Activated naive CD4-positive, alpha-beta T cell treated with anti-CD3 and anti-CD28 coated beads, Interleukin-2, amount 10 ng/mL, durations not matched to agents 7 days and 5 days (primary cell): ENCODE data around the gene ZNF684.
"Not testable (repeated sequence)": the region's sequence is repeated elsewhere in the genome, so short reads cannot be mapped to it uniquely, and the experiment has no call there.

ENCODE experiments used
- CTCF ChIA-PET: fragments of 350-600 bp; sonication (Branson Sonifier 250); formaldehyde crosslinking; loops from one replicate; lab custom pipeline; 2021; ENCODE audit warnings: antibody characterized with exemption; lab: Charles Lee
- DNase-seq: peaks from one replicate; pipeline ENCODE4 v3.0.0-alpha.2; 2020
- H3K27ac Mint-ChIP-seq: one replicate; pipeline ENCODE4 v1.8.0; 2021; ENCODE audit warnings: mild to moderate bottlenecking, moderate library complexity, mixed read lengths
- H3K27me3 Mint-ChIP-seq: one replicate; pipeline ENCODE4 v1.8.0; 2021; ENCODE audit warnings: mild to moderate bottlenecking, mixed read lengths
- H3K36me3 Mint-ChIP-seq: one replicate; pipeline ENCODE4 v1.8.0; 2021; ENCODE audit warnings: mixed read lengths
- H3K4me1 Mint-ChIP-seq: one replicate; pipeline ENCODE4 v1.8.0; 2021; ENCODE audit warnings: mixed read lengths
- H3K4me3 Mint-ChIP-seq: one replicate; pipeline ENCODE4 v1.8.0; 2021; ENCODE audit warnings: mild to moderate bottlenecking, moderate library complexity, mixed read lengths
- H3K9me3 Mint-ChIP-seq: one replicate; pipeline ENCODE4 v1.8.0; 2021; ENCODE audit warnings: mixed read lengths

Gene ZNF684

DNA sequence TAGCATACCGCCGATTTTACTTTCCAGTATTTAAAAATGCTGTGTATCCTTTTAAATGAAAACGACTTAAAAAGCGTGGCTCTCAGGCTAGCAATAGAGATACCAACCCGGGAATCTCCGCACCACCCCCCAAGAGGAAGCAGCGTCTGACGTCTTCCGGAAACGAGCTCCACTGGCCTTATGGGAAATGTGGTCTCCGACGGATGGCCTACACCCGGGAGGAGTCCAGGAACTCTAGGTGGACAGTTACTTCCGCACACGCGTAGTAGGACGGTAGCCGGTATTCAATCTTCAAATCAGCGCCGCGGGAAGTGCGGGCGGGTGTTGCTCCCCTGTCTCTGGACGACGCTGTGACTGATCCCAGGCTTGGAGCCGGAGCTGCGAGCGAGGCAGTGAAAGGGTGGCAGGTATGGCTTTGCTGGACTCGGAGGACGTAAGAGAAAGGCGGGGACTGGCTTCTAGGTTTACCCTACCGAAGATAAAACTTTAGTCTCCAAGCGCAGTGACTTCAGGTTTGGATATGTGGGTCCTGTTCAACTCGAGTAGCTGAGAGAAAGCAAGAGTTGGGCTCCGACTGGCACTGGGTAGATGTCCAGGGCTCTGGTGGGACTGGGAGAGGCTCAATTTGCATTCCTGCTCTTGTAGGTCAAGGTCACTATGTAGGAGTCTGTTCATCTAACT, at the start of gene ZNF684:
TSS of gene ZNF684 (plus strand) at position 257 of the 681 bp plus-strand sequence. CDS start 1,530 bp downstream, outside the sequence.
- Mint-ChIP-seq H3K4me3 (peak within 1 kb of the TSS; percentile 95), H3K9me3 (peaks cover 18% of the 10 kb centered on the region), H3K27me3 (peaks cover 9% of the 10 kb centered on the region), H3K4me1 (peaks cover 25% of the 10 kb centered on the region), H3K36me3 (peaks cover 25% of the 10 kb centered on the region), H3K27ac (peak within 1 kb of the TSS; percentile 89)
- CTCF ChIA-PET = interaction anchor here (0.6 to 2.0 kb wide), 15 partner anchors 10 to 1765 kb away, joined by 3 to 9 read pairs (median 4); partner anchors contain the start of gene EXO5
- DNase-seq = peak; percentile 89

DNA sequence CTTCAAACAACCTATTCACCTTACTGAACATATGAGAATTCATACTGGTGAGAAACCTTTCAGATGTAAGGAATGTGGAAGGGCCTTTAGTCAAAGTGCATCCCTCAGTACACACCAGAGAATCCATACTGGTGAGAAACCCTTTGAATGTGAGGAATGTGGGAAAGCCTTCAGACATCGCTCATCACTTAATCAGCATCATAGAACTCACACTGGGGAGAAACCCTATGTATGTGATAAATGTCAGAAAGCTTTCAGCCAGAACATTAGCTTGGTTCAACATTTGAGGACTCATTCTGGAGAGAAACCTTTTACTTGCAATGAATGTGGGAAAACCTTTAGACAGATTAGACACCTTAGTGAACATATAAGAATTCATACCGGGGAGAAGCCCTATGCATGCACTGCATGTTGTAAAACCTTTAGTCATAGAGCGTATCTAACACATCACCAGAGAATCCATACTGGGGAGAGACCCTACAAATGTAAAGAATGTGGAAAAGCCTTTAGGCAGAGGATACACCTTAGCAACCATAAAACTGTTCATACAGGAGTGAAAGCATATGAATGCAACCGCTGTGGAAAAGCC, 36.0 kb upstream of the ZNF684 start:
- H3K4me3 Mint-ChIP-seq = no peak overlapping the region
- H3K27ac Mint-ChIP-seq = no peak overlapping the region
- no peak for DNase-seq
- CTCF ChIA-PET = no interaction called here
- peaks cover 65% of the 10 kb centered on the region for H3K36me3 Mint-ChIP-seq
- peaks cover 64% of the 10 kb centered on the region for H3K9me3 Mint-ChIP-seq
- no peaks in the 10 kb centered on the region for H3K27me3 Mint-ChIP-seq
- no peaks in the 10 kb centered on the region for H3K4me1 Mint-ChIP-seq

DNA sequence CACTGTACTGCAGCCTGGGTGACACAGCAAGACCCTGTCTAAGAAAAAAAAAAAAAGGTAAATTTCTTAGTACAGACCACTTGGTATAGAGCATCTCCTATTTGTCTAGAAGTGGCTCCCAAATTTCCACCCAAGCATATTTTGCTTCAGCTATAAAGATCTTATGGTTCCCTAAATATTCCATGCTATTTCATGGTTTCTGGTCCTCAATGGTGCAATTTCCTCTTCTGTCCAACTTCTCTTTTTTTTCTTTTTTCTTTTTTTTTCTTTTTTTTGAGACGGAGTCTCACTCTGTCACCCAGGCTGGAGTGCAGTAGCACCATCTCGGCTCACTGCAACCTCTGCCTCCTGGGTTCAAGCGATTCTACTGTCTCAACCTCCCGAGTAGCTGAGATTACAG, 28.8 kb upstream of the ZNF684 start:
- H3K4me1 Mint-ChIP-seq = not testable (repeated sequence)
- H3K36me3 Mint-ChIP-seq = peaks cover 43% of the 10 kb centered on the region
- CTCF ChIA-PET = interaction anchor here (2.2 kb wide), 1 partner anchor 30 kb away, joined by 6 read pairs; no protein-coding TSS in a partner anchor

DNA sequence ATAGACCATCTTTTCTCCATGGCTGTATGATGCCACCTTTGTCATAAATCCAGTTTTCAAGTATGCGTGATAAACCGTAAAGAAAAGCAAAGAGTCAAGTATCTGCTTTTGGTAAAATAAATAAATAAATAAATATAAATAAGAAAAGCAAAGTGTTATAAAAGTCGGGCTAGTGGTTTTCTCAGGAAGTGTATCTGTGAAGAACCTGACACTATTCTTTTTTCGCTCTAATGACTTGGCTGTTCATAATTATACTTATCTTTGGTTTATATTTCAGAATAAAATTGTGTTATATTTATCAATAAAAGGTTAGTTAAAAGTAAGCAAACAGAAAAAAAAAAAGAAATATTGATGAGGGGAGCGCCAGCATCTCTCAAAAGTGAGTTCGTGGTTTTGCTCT, 23.5 kb upstream of the ZNF684 start:
- peak overlapping the region; percentile 78 for H3K4me3 Mint-ChIP-seq
- H3K9me3 Mint-ChIP-seq = peaks cover 51% of the 10 kb centered on the region
- DNase-seq = no peak
- H3K27me3 Mint-ChIP-seq = no peaks in the 10 kb centered on the region
- H3K27ac Mint-ChIP-seq = peak overlapping the region; percentile 87
- CTCF ChIA-PET = interaction anchor here (1.6 to 1.8 kb wide), 2 partner anchors 9 to 24 kb away, joined by 4 to 9 read pairs; partner anchors contain the start of gene ZNF684
- peaks cover 21% of the 10 kb centered on the region for H3K4me1 Mint-ChIP-seq
- H3K36me3 Mint-ChIP-seq = peaks cover 51% of the 10 kb centered on the region

More for the DNA sequence above, 28.8 kb upstream of the ZNF684 start:
- not testable (repeated sequence) for H3K27me3 Mint-ChIP-seq, DNase-seq, H3K4me3 Mint-ChIP-seq, H3K27ac Mint-ChIP-seq
- H3K9me3 Mint-ChIP-seq = peaks cover 61% of the 10 kb centered on the region

DNA sequence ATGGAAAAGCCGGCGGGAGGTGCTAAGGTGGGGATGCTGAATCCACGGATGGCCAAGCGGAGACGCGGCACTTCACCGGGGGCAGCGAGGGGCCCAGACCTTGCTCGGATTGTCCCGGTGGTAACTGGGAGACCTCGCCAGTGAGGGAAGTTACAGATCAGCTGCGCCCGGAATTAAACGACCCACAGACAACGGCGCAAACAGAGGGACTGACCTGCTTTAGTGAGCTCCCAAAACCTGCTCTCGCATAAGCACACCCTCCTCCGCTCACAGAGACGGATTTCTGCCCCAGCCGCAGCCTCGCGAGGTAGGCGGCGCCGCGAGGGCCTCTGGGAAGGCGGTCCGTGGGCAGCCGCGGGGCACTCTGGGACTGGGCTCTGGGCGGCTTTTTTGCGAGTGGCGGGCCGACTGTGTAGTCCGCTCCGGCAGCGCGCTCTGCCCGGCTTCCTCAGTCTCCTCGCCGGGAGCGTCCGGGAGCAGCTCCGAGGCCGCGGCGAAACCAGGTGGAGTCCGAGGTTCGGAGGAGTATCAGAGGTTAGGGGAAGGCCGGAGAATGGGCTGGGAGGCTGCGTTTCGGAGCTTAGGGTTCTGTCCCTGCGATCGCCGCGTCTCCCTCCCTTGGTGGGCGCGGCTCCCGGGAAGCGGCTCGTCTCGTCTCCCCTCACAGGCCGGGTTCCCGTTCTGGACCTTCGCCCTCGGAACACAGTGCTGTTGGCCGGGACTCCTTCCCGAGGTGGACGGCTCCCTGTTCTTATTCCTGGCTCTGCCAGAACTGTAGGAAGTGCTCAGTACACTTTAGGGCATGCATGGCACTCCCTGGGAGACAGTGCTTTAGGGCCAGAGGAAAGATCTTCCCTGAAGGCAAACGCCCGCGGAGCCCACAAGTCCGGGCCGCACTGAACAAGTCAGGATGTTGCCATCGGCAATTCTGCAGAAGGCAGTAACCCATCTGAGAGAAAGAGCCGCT, 22.8 kb upstream of the ZNF684 start, which contains the start of gene EXO5:
TSS of gene EXO5 (plus strand) at position 393 of the 967 bp plus-strand sequence. CDS start 5,778 bp downstream, outside the sequence.
- DNase-seq = peak; percentile 90
- Mint-ChIP-seq H3K36me3 (peaks cover 49% of the 10 kb centered on the region), H3K9me3 (peaks cover 47% of the 10 kb centered on the region), H3K27ac (peak within 1 kb of the TSS; percentile 87), H3K27me3 (no peaks in the 10 kb centered on the region), H3K4me1 (peaks cover 21% of the 10 kb centered on the region), H3K4me3 (peak within 1 kb of the TSS; percentile 78)
- CTCF ChIA-PET = interaction anchor here (1.8 kb wide), 1 partner anchor 23 kb away, joined by 9 read pairs; the partner anchor contains the start of gene ZNF684

DNA sequence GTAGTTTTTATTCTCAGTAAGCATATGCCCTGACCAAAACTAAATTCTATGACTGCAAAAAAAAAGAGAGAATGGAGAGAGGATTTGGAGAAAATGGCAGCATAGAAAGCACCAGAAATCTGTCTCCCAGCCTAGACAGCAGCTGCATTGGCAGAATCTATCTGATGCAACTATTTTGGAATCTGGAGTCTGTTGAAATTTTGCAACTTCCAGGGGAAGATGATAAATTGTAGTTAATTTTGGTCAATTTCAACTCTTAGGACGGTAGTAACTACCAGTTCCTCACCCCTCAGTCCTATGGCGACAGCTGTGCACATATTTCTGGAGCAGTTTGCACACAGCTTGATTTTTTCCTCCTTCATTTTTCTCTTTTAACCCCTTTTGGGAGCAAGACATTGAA, 11.9 kb upstream of the ZNF684 start:
- CTCF ChIA-PET = interaction anchor here (1.0 kb wide), 1 partner anchor 14 kb away, joined by 3 read pairs; no protein-coding TSS in a partner anchor
- peaks cover 25% of the 10 kb centered on the region for H3K36me3 Mint-ChIP-seq

DNA sequence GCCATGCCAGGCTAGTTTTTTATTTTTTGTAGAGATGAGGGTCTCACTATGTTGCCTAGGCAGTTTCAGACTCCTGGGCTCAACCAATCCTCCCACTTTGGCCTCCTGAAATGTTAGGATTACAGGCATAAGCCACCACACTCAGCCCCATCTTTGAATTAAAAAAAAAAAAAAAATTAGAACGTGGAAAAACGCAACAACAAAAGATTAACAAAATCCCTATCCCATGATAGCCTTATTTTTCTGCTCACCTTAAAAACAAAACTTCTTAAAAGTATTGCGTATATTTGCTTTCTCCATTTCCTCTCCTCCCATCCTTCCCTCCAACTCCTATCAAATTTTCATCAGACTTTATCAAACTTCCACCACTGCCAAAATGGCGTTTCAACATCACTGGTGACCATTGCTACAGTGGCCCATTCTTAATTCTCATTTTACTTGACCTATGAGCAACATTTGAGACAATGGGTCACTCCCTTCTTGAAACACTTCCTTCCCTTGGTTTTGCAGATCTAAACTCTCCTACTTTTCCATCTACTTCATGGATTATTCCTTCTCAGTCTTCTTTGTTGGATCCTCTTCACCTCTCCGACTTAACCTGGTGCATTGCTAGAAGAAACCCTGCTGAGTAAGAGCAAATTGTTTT, 579 bp upstream of the ZNF684 start:
- DNase-seq = no peak
- peak overlapping the region; percentile 89 for H3K27ac Mint-ChIP-seq
- H3K4me1 Mint-ChIP-seq = peaks cover 25% of the 10 kb centered on the region
- H3K9me3 Mint-ChIP-seq = peaks cover 23% of the 10 kb centered on the region
- peaks cover 9% of the 10 kb centered on the region for H3K27me3 Mint-ChIP-seq
- CTCF ChIA-PET = interaction anchor here (1.0 to 2.0 kb wide), 4 partner anchors 21 to 422 kb away, joined by 3 to 9 read pairs (median 6); partner anchors contain the start of gene EXO5
- peak overlapping the region; percentile 95 for H3K4me3 Mint-ChIP-seq
- peaks cover 24% of the 10 kb centered on the region for H3K36me3 Mint-ChIP-seq

More for the DNA sequence above, 11.9 kb upstream of the ZNF684 start:
- Mint-ChIP-seq H3K27ac (no peak overlapping the region), H3K4me3 (no peak overlapping the region), H3K9me3 (peaks cover 58% of the 10 kb centered on the region), H3K4me1 (no peaks in the 10 kb centered on the region), H3K27me3 (no peaks in the 10 kb centered on the region)
- DNase-seq = no peak

DNA sequence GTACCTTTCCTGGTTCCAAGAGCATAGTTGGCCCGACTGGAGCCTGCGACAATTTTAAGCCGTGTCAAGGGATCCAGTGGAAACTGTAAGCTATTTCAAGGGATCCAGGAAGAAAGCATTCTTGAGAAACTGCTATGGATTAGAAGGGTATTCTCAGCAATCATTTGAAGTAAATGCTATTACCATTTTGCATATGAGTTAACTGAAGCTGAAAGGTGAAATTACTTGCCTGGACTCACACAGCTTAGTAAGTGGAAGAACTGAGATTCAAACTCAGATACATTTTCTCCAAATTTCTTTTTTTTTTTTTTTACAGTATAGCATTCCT, 589 bp downstream of the ZNF684 start:
- H3K27ac Mint-ChIP-seq = peak overlapping the region; percentile 89
- peak overlapping the region; percentile 95 for H3K4me3 Mint-ChIP-seq
- H3K27me3 Mint-ChIP-seq = peaks cover 9% of the 10 kb centered on the region
- CTCF ChIA-PET = interaction anchor here (0.6 to 2.0 kb wide), 26 partner anchors 9 to 1764 kb away, joined by 3 to 9 read pairs (median 4); partner anchors contain the start of genes CITED4, EXO5, RIMS3 and ZFP69B
- H3K36me3 Mint-ChIP-seq = peaks cover 28% of the 10 kb centered on the region
- peaks cover 18% of the 10 kb centered on the region for H3K9me3 Mint-ChIP-seq
- DNase-seq = no peak
- H3K4me1 Mint-ChIP-seq = peaks cover 25% of the 10 kb centered on the region

DNA sequence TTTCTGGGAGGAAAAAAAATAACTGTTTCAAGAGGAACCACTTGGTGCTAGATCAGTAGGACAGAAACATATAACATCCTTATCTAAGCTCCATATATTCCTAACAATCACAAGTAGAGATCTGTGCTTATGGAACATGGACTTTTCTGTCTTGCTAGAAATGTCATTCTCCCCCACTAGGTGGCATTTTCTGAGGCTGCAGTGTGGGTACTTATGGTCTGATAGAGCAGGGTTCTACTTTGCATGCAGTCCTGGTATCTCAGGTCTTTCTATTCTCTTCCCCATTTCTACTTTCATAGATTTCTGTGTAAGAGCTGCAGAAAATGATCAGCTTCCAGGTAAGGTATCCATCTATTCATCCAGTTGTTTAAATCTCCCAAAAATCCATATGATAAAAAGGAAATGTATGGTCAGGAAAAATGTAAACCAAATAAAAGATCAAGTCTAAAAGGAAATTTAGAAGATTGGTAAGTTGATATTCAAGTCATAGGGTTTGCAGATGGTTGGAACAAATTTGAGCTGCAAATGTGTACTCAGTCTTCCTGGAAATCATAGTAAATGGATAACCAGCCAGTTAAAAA, 1.5 kb downstream of the ZNF684 start:
- DNase-seq = peak; percentile 36
- CTCF ChIA-PET = interaction anchor here (0.5 to 2.0 kb wide), 26 partner anchors 8 to 417 kb away, joined by 3 to 9 read pairs (median 4); partner anchors contain the start of genes CITED4, EXO5, RIMS3 and ZFP69B
- Mint-ChIP-seq H3K36me3 (peaks cover 32% of the 10 kb centered on the region), H3K4me3 (peak overlapping the region; percentile 95), H3K27ac (no peak overlapping the region), H3K27me3 (peaks cover 9% of the 10 kb centered on the region), H3K9me3 (peaks cover 13% of the 10 kb centered on the region), H3K4me1 (peaks cover 25% of the 10 kb centered on the region)

DNA sequence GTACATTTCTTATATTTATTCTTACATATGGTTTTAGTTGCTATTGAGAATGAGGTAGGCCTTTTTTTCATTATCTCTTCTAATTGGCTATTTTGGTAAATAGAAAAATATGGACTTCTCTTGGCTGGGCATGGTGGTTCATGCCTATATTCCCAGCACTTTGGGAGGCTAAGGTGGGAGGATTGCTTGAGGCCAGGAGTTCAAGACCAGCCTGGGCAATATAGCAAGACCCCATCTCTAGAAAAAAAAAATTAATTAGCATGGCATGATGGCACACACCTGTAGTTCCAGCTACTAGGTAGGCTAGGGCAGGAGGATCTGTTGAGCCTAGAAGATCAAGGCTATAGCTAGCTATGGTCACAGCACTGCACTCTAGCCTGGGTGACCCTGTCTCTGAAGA, 3.2 kb downstream of the ZNF684 start:
- H3K4me1 Mint-ChIP-seq = peaks cover 25% of the 10 kb centered on the region
- H3K36me3 Mint-ChIP-seq = peaks cover 37% of the 10 kb centered on the region
- H3K27ac Mint-ChIP-seq = no peak overlapping the region
- H3K4me3 Mint-ChIP-seq = no peak overlapping the region
- CTCF ChIA-PET = no interaction called here
- DNase-seq = no peak
- peaks cover 4% of the 10 kb centered on the region for H3K27me3 Mint-ChIP-seq
- peaks cover 9% of the 10 kb centered on the region for H3K9me3 Mint-ChIP-seq

DNA sequence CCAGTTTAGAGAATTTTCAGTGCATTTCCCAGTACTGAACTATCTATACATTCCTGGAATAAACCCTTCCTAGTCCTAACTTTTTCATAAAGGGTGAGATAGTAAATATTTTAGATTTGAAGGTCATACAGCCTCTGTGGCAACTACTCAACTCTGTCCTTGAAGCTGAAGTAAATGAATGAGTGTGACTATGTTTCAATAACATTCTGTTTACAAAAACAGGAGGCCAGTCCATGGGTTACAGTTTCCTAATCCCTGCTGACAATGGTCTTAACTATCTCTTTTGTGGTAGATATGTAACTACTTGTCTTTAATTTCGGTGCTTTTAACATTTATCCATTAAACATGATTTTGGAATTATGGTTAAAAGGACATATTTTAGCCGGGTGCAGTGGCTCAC, 4.3 kb downstream of the ZNF684 start:
- peaks cover 37% of the 10 kb centered on the region for H3K36me3 Mint-ChIP-seq

DNA sequence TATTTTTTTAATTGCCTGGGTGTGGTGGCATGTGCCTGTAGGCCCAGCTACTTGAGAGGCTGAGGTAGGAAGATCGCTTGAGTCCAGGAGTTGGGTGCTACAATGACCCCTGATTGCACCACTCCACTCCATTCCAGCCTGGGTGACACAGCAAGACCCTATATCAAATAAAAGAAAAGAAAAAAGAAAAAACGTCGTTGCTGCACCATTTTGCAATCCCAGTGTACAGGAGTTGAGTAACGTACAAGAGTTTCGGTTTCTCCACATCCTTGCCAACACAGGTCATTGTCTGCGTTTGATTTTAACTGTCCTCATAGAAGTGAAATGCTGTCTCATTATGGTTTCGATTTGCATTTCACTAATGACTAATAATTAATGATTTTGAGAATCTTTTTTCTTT, 7.9 kb downstream of the ZNF684 start:
- peaks cover 49% of the 10 kb centered on the region for H3K36me3 Mint-ChIP-seq

More for the DNA sequence above, 4.3 kb downstream of the ZNF684 start:
- no peak for DNase-seq
- Mint-ChIP-seq H3K4me3 (no peak overlapping the region), H3K9me3 (peaks cover 6% of the 10 kb centered on the region), H3K27ac (no peak overlapping the region), H3K4me1 (peaks cover 25% of the 10 kb centered on the region), H3K27me3 (peaks cover 4% of the 10 kb centered on the region)
- CTCF ChIA-PET = no interaction called here

DNA sequence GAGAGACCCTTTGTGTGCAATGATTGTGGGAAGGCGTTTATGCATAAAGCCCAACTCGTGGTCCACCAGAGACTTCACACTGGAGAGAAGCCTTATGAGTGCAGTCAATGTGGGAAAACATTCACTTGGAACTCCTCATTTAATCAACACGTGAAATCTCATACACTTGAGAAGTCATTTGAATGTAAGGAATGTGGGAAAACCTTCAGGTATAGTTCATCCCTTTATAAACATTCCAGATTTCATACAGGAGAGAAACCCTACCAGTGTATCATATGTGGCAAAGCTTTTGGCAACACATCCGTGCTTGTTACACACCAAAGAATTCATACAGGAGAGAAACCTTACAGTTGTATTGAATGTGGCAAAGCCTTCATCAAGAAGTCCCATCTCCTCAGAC, 15.5 kb downstream of the ZNF684 start:
- Mint-ChIP-seq H3K27ac (no peak overlapping the region), H3K4me3 (no peak overlapping the region), H3K27me3 (peaks cover 4% of the 10 kb centered on the region), H3K9me3 (peaks cover 28% of the 10 kb centered on the region), H3K4me1 (no peaks in the 10 kb centered on the region), H3K36me3 (peaks cover 48% of the 10 kb centered on the region)
- CTCF ChIA-PET = interaction anchor here (1.5 kb wide), 1 partner anchor 14 kb away, joined by 4 read pairs; no protein-coding TSS in a partner anchor
- DNase-seq = no peak

More for the DNA sequence above, 7.9 kb downstream of the ZNF684 start:
- Mint-ChIP-seq H3K27ac (no peak overlapping the region), H3K4me3 (no peak overlapping the region), H3K4me1 (no peaks in the 10 kb centered on the region), H3K27me3 (no peaks in the 10 kb centered on the region), H3K9me3 (peaks cover 4% of the 10 kb centered on the region)
- CTCF ChIA-PET = no interaction called here
- DNase-seq = no peak
